H1 (cell line): ENCODE measurements around the gene KBTBD3.

ENCODE experiments used
- BRCA1 ChIP-seq: IDR thresholded peaks from 2 replicates; pipeline ENCODE4 v1.6.1; 2012; ENCODE audit warnings: low read depth, low read length, improper control_type of control experiment
- CEBPB ChIP-seq: IDR thresholded peaks from 2 replicates; pipeline ENCODE4 v1.6.1; 2012; ENCODE audit warnings: low read depth, low read length
- EGR1 ChIP-seq: IDR thresholded peaks from 2 replicates; pipeline ENCODE4 v1.6.1; 2011; ENCODE audit warnings: low read depth, low read length, borderline replicate concordance
- EP300 ChIP-seq, 2 experiments: IDR thresholded peaks; 1 replicate in 1 of 2; 2 replicates in 1 of 2; pipeline ENCODE4 v1.6.1; 2011 to 2012; ENCODE audit warnings: low read depth in 2 of 2, low read length in 2 of 2, mild to moderate bottlenecking in 2 of 2, borderline replicate concordance in 1 of 2, inconsistent platforms in 1 of 2, moderate library complexity in 1 of 2
- POLR2A ChIP-seq, 2 experiments: IDR thresholded peaks; 1 replicate in 1 of 2; 2 replicates in 1 of 2; pipeline ENCODE4 v1.6.1; 2011; ENCODE audit warnings: low read depth in 2 of 2, low read length in 2 of 2, mild to moderate bottlenecking in 2 of 2; ENCODE audit errors: control extremely low read depth in 1 of 2
- POLR2AphosphoS5 ChIP-seq: IDR thresholded peaks from 2 replicates; pipeline ENCODE4 v1.6.1; 2011; ENCODE audit warnings: low read depth, low read length
- RXRA ChIP-seq: IDR thresholded peaks from 2 replicates; pipeline ENCODE4 v1.6.1; 2011; ENCODE audit warnings: low read depth, mild to moderate bottlenecking, low read length, moderate library complexity; ENCODE audit not compliant: insufficient read depth
- SIN3A ChIP-seq, 2 experiments: IDR thresholded peaks in 1 of 2; conservative IDR thresholded peaks in 1 of 2; 2 replicates each; pipeline ENCODE4 v1.6.1; 2011 to 2012; ENCODE audit warnings: low read length in 2 of 2, improper control_type of control experiment in 1 of 2, low read depth in 1 of 2, mild to moderate bottlenecking in 1 of 2
- TAF1 ChIP-seq: IDR thresholded peaks from 2 replicates; pipeline ENCODE4 v1.6.1; 2011; ENCODE audit warnings: mild to moderate bottlenecking, low read depth, low read length
- TF ChIP-seq, protein P1 (sequence below), 3 experiments: IDR thresholded peaks; 1 replicate in 2 of 3; 2 replicates in 1 of 3; pipeline versions ENCODE4 v1.5.1 to v1.6.1; 2011; ENCODE audit warnings: low read length in 3 of 3, mild to moderate bottlenecking in 3 of 3, inconsistent platforms in 2 of 3, low read depth in 1 of 3, moderate library complexity in 1 of 3; ENCODE audit not compliant: insufficient read depth in 1 of 3; ENCODE audit errors: control extremely low read depth in 1 of 3
- TF ChIP-seq, protein P2 (sequence below): fragments of 300-600 bp; sonication (generic); IDR thresholded peaks from 2 replicates; pipeline ENCODE4 v1.7.1; 2012; ENCODE audit warnings: low read length, moderate library complexity, mild to moderate bottlenecking, inconsistent platforms; ENCODE audit not compliant: insufficient replicate concordance

DNA sequence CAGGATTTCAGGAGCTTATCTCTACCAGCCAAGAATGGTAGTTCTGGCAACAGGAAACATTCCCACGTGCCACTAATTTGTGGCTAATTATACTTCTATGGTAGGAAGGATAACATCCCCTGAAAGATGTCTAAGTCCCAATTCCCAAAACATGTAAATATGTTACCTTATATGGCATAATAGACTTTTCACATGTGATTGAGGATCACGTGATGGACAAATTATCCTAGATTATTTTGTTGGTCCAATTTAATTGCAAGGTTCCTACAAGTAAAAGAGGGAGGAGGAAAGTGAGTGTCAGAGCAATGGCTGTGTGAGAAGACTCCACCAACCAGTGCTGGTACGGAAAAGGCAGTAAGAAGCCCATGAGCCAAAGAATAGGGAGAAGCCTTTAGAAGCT is 45.2 kb downstream of the KBTBD3 start:
- TF ChIP-seq TAF1 = no peak
- no peak for TF ChIP-seq CEBPB
- TF ChIP-seq, protein P1, sequence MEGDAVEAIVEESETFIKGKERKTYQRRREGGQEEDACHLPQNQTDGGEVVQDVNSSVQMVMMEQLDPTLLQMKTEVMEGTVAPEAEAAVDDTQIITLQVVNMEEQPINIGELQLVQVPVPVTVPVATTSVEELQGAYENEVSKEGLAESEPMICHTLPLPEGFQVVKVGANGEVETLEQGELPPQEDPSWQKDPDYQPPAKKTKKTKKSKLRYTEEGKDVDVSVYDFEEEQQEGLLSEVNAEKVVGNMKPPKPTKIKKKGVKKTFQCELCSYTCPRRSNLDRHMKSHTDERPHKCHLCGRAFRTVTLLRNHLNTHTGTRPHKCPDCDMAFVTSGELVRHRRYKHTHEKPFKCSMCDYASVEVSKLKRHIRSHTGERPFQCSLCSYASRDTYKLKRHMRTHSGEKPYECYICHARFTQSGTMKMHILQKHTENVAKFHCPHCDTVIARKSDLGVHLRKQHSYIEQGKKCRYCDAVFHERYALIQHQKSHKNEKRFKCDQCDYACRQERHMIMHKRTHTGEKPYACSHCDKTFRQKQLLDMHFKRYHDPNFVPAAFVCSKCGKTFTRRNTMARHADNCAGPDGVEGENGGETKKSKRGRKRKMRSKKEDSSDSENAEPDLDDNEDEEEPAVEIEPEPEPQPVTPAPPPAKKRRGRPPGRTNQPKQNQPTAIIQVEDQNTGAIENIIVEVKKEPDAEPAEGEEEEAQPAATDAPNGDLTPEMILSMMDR (IDR thresholded peaks at IDR 0.05; ENCODE audit: control extremely low read depth in 1 of 3, insufficient read depth in 1 of 3, low read depth in 1 of 3, low read length in 3 of 3) = no peak
- no peak for TF ChIP-seq RXRA
- no peak for TF ChIP-seq POLR2A (IDR thresholded peaks at IDR 0.05; ENCODE audit: control extremely low read depth in 1 of 2, low read depth in 2 of 2, low read length in 2 of 2)
- TF ChIP-seq BRCA1 = no peak
- TF ChIP-seq POLR2AphosphoS5 = no peak
- TF ChIP-seq EGR1 = no peak
- TF ChIP-seq SIN3A (conservative IDR thresholded peaks at IDR 0.05 in 1 of 2, IDR thresholded peaks at IDR 0.05 in 1 of 2; ENCODE audit: low read depth in 1 of 2, low read length in 2 of 2) = no peak
- no peak for TF ChIP-seq EP300 (IDR thresholded peaks at IDR 0.05; ENCODE audit: borderline replicate concordance in 1 of 2, low read depth in 2 of 2, low read length in 2 of 2)
- TF ChIP-seq, protein P2, sequence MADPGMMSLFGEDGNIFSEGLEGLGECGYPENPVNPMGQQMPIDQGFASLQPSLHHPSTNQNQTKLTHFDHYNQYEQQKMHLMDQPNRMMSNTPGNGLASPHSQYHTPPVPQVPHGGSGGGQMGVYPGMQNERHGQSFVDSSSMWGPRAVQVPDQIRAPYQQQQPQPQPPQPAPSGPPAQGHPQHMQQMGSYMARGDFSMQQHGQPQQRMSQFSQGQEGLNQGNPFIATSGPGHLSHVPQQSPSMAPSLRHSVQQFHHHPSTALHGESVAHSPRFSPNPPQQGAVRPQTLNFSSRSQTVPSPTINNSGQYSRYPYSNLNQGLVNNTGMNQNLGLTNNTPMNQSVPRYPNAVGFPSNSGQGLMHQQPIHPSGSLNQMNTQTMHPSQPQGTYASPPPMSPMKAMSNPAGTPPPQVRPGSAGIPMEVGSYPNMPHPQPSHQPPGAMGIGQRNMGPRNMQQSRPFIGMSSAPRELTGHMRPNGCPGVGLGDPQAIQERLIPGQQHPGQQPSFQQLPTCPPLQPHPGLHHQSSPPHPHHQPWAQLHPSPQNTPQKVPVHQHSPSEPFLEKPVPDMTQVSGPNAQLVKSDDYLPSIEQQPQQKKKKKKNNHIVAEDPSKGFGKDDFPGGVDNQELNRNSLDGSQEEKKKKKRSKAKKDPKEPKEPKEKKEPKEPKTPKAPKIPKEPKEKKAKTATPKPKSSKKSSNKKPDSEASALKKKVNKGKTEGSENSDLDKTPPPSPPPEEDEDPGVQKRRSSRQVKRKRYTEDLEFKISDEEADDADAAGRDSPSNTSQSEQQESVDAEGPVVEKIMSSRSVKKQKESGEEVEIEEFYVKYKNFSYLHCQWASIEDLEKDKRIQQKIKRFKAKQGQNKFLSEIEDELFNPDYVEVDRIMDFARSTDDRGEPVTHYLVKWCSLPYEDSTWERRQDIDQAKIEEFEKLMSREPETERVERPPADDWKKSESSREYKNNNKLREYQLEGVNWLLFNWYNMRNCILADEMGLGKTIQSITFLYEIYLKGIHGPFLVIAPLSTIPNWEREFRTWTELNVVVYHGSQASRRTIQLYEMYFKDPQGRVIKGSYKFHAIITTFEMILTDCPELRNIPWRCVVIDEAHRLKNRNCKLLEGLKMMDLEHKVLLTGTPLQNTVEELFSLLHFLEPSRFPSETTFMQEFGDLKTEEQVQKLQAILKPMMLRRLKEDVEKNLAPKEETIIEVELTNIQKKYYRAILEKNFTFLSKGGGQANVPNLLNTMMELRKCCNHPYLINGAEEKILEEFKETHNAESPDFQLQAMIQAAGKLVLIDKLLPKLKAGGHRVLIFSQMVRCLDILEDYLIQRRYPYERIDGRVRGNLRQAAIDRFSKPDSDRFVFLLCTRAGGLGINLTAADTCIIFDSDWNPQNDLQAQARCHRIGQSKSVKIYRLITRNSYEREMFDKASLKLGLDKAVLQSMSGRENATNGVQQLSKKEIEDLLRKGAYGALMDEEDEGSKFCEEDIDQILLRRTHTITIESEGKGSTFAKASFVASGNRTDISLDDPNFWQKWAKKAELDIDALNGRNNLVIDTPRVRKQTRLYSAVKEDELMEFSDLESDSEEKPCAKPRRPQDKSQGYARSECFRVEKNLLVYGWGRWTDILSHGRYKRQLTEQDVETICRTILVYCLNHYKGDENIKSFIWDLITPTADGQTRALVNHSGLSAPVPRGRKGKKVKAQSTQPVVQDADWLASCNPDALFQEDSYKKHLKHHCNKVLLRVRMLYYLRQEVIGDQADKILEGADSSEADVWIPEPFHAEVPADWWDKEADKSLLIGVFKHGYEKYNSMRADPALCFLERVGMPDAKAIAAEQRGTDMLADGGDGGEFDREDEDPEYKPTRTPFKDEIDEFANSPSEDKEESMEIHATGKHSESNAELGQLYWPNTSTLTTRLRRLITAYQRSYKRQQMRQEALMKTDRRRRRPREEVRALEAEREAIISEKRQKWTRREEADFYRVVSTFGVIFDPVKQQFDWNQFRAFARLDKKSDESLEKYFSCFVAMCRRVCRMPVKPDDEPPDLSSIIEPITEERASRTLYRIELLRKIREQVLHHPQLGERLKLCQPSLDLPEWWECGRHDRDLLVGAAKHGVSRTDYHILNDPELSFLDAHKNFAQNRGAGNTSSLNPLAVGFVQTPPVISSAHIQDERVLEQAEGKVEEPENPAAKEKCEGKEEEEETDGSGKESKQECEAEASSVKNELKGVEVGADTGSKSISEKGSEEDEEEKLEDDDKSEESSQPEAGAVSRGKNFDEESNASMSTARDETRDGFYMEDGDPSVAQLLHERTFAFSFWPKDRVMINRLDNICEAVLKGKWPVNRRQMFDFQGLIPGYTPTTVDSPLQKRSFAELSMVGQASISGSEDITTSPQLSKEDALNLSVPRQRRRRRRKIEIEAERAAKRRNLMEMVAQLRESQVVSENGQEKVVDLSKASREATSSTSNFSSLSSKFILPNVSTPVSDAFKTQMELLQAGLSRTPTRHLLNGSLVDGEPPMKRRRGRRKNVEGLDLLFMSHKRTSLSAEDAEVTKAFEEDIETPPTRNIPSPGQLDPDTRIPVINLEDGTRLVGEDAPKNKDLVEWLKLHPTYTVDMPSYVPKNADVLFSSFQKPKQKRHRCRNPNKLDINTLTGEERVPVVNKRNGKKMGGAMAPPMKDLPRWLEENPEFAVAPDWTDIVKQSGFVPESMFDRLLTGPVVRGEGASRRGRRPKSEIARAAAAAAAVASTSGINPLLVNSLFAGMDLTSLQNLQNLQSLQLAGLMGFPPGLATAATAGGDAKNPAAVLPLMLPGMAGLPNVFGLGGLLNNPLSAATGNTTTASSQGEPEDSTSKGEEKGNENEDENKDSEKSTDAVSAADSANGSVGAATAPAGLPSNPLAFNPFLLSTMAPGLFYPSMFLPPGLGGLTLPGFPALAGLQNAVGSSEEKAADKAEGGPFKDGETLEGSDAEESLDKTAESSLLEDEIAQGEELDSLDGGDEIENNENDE = no peak
